Osteoblast (primary cell): Measurements from ENCODE around the gene SYNPO. TPM values are rescaled to one million over a fixed set of nuclear protein-coding genes. Genes with fewer than 3 reads are reported as not detected.

Experiments used
- DNase-seq: peaks from one replicate; pipeline ENCODE4 v3.0.0; 2011; ENCODE audit warnings: low spot score, mixed read lengths; ENCODE audit not compliant: insufficient read length; ENCODE audit errors: missing footprints
- H2AFZ ChIP-seq: 2 replicates; pipeline ENCODE4 v1.6.0; 2011; ENCODE audit warnings: mild to moderate bottlenecking, low read length
- H3K27ac ChIP-seq: 2 replicates; pipeline ENCODE4 v1.5.1; 2011; ENCODE audit warnings: mild to moderate bottlenecking, low read depth, low read length, moderate library complexity
- H3K27me3 ChIP-seq: 2 replicates; pipeline ENCODE4 v1.6.0; 2012; ENCODE audit warnings: mild to moderate bottlenecking, control low read depth, inconsistent platforms, low read length, moderate library complexity; ENCODE audit not compliant: insufficient read depth
- H3K36me3 ChIP-seq: 2 replicates; pipeline ENCODE4 v1.5.1; 2011; ENCODE audit warnings: mild to moderate bottlenecking, low read length, control low read depth, moderate library complexity; ENCODE audit not compliant: insufficient read depth
- H3K4me1 ChIP-seq: 2 replicates; pipeline ENCODE4 v1.5.1; 2011; ENCODE audit warnings: mild to moderate bottlenecking, low read length, control low read depth, moderate library complexity; ENCODE audit not compliant: insufficient read depth
- H3K4me2 ChIP-seq: 2 replicates; pipeline ENCODE4 v1.6.0; 2011; ENCODE audit warnings: mild to moderate bottlenecking, low read length; ENCODE audit not compliant: insufficient read depth
- H3K4me3 ChIP-seq: fragments of 200-600 bp; sonication (generic); 3 replicates; pipeline ENCODE4 v1.5.1; 2012; ENCODE audit warnings: mild to moderate bottlenecking, low read length, inconsistent platforms; ENCODE audit not compliant: insufficient read depth
- H3K79me2 ChIP-seq: 2 replicates; pipeline ENCODE4 v1.6.0; 2012; ENCODE audit warnings: mild to moderate bottlenecking, low read length, control low read depth, inconsistent platforms; ENCODE audit not compliant: insufficient read depth
- H3K9me3 ChIP-seq: 2 replicates; pipeline ENCODE4 v1.5.1; 2011; ENCODE audit warnings: low read depth, low read length, control low read depth
- H4K20me1 ChIP-seq: 2 replicates; pipeline ENCODE4 v1.6.0; 2012; ENCODE audit warnings: mild to moderate bottlenecking, low read length, control low read depth; ENCODE audit not compliant: insufficient read depth
- total RNA-seq: library from RNA; depleted of rRNA; stranded (reverse); fragments of >200 nt; gene quantifications from 2 replicates; pipeline ENCODE4 v1.2.3, GENCODE V29; 2012
- TF ChIP-seq, protein P1 (sequence below): IDR thresholded peaks from 2 replicates; pipeline ENCODE4 v1.5.1; 2011; ENCODE audit warnings: mild to moderate bottlenecking, low read depth, low read length, moderate library complexity; ENCODE audit errors: extremely low read depth

Gene SYNPO
- total RNA-seq, 1 donor: 4.0 TPM

DNA sequence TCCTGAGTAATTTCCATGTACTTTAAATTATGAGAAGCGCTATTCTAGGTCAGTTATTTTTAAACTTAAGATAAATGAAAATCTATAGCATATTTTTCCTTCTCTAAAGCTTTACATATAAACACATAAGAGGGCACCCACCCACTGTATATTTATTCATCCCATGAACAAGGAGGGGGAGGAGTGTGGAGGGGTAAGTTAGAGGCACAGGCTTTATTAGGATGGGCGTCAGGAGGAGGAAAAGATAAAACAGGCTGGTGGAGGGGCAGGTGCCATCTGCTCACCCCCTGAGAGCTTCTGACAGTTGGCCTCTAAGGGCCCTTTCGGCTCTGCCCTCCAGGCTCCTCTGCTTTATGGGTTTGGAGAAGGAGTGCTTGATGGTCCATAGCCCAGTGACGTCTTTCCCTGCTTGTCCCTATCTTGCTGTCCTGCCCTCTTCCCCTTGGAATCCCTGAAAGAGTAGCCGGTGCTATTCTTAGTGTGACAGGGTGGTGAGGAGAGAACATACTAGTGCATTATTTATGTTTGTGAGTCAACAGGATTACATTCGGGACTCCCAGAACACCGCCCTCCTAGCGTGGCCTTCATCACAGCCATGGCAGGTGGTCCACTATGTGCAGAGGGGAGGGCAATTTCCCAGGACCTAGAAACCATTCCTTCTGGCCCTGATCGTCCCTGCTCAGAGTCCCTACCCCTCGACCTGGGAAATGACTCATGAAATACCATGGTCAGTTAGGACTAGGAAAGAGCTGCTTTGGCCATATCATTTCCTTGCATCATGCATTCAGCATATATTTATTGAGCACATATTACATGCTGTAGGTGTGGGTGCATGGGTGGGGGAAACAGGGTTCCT, 7.9 kb upstream of the SYNPO start:
- Histone ChIP-seq H4K20me1 (no peaks in the 10 kb centered on the region), H3K79me2 (no peaks in the 10 kb centered on the region), H3K27me3 (no peaks in the 10 kb centered on the region), H3K4me1 (peaks cover 31% of the 10 kb centered on the region), H3K36me3 (no peaks in the 10 kb centered on the region), H3K4me2 (no peak overlapping the region), H3K9me3 (no peaks in the 10 kb centered on the region), H3K27ac (no peak overlapping the region), H2AFZ (no peak overlapping the region), H3K4me3 (no peak overlapping the region)
- DNase-seq: peak; percentile 73
- TF ChIP-seq, protein P1, sequence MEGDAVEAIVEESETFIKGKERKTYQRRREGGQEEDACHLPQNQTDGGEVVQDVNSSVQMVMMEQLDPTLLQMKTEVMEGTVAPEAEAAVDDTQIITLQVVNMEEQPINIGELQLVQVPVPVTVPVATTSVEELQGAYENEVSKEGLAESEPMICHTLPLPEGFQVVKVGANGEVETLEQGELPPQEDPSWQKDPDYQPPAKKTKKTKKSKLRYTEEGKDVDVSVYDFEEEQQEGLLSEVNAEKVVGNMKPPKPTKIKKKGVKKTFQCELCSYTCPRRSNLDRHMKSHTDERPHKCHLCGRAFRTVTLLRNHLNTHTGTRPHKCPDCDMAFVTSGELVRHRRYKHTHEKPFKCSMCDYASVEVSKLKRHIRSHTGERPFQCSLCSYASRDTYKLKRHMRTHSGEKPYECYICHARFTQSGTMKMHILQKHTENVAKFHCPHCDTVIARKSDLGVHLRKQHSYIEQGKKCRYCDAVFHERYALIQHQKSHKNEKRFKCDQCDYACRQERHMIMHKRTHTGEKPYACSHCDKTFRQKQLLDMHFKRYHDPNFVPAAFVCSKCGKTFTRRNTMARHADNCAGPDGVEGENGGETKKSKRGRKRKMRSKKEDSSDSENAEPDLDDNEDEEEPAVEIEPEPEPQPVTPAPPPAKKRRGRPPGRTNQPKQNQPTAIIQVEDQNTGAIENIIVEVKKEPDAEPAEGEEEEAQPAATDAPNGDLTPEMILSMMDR: no peak

DNA sequence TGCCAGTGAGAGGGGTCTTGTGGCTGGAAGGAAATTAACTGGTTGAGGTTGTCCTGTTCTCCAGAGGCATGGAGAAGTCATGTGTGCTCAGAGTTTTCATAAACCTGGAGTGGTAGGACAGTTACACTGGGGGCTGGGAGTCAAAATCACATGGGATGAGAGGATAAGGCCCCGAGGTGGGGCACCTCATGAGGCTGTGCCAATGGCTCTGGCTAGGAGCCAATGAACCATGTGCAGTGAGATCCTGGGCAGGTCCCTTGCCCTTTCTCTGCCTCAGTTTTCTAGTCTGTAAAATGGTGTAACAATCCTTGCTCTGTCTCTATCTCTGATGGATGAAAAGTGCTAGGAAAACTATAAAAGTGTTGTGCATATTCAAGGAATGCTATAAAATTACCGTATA, 7.0 kb upstream of the SYNPO start:
- Histone ChIP-seq H3K9me3 (no peaks in the 10 kb centered on the region), H4K20me1 (no peaks in the 10 kb centered on the region), H3K27me3 (no peaks in the 10 kb centered on the region), H3K27ac (no peak overlapping the region), H2AFZ (no peak overlapping the region), H3K4me1 (peaks cover 34% of the 10 kb centered on the region), H3K4me2 (no peak overlapping the region), H3K4me3 (no peak overlapping the region), H3K36me3 (no peaks in the 10 kb centered on the region), H3K79me2 (no peaks in the 10 kb centered on the region)
- TF ChIP-seq, protein P1: no peak
- DNase-seq: peak; percentile 87

DNA sequence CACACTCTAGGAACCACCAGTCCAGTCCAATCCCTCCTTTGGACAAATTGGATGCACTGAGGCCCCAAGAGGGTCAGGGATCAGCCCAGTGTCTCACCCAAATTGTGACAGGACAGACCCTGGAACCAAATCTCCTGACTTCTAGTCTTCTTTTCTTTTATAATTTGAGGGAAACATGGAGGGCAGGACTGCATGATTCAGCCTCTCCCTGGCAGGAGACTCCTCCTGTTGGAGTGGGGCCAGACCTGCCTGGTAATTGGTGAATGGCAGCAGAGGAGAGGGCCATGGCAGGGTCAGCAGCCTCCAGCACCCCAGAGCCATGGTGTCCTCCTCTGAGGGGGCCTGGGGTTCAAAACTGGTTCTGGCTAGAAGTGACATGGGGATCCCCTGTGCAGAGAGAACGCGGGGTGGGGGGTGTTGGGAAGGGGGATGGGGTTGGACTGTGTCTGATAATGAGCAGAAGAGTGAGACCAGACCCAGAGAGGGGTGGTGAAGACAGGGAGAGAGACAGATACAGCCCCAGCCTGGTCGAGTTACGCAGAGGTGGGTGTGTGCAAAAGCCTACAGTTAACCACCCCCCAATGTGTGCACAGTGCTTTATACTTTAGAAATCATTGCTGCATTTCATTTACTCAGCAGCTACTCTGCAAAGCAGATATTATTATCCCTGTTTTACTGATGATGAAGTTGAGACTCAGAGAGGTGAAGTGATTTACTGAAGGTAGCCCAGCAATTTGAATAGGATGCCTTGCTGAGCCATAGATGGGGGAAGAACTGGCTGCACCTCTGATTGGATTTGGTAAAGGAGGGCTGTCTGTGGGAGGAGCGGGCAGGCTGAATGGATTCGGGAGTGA, 3.8 kb upstream of the SYNPO start:
- TF ChIP-seq, protein P1: no peak
- peaks cover 3% of the 10 kb centered on the region for H4K20me1 ChIP-seq
- H3K4me2 ChIP-seq: peak overlapping the region; percentile 15
- H3K36me3 ChIP-seq: no peaks in the 10 kb centered on the region
- H3K27ac ChIP-seq: peak overlapping the region; percentile 37
- H2AFZ ChIP-seq: peak overlapping the region; percentile 8
- no peak overlapping the region for H3K4me3 ChIP-seq
- peaks cover 58% of the 10 kb centered on the region for H3K4me1 ChIP-seq
- H3K79me2 ChIP-seq: no peaks in the 10 kb centered on the region
- peak; percentile 89 for DNase-seq
- H3K27me3 ChIP-seq: no peaks in the 10 kb centered on the region
- H3K9me3 ChIP-seq: no peaks in the 10 kb centered on the region
